ENCODE results near the gene LCE2D. TPM values are rescaled to one million over a fixed set of nuclear protein-coding genes. Genes with fewer than 3 reads are reported as not detected.

Gene LCE2D
- total RNA-seq, 1 donor from 2014 or later, result not detected

GRCh38 chr1:152697701-152698600 lies 34.8 kb downstream of the LCE2D start, which contains the start of gene LCE2A:
LCE2A (plus strand) TSS chr1:152698345; CDS start chr1:152698902, 557 bp downstream.
- DNase-seq (ENCODE audit: low spot score), result no peak

GRCh38 chr1:152699746-152700145 lies 36.6 kb downstream of the LCE2D start:
- DNase-seq (ENCODE audit: low spot score), result no peak

GRCh38 chr1:152707860-152708259 lies 44.7 kb downstream of the LCE2D start, which contains the start of gene LCE4A:
LCE4A (plus strand) TSS chr1:152708160; CDS start chr1:152709076, 916 bp downstream.
- no peak for DNase-seq (ENCODE audit: low spot score)

Other genes starting within 250 kb of the LCE2D start
- gene CRNN, start 249.1 kb upstream of the LCE2D start, total RNA-seq, result not detected
- not detected for gene LCE5A, start 152.6 kb upstream of the LCE2D start, total RNA-seq
- gene CRCT1, start 148.9 kb upstream of the LCE2D start, total RNA-seq, result not detected
- gene LCE3E, start 96.6 kb upstream of the LCE2D start, total RNA-seq, result not detected
- gene LCE3D, start 82.9 kb upstream of the LCE2D start, total RNA-seq, result not detected
- not detected for gene LCE3C, start 63.1 kb upstream of the LCE2D start, total RNA-seq
- gene LCE3B, start 49.6 kb upstream of the LCE2D start, total RNA-seq, result not detected
- not detected for gene LCE3A, start 40.3 kb upstream of the LCE2D start, total RNA-seq
- gene LCE2C, start 11.9 kb downstream of the LCE2D start, total RNA-seq, result not detected
- not detected for gene LCE2B, start 22.7 kb downstream of the LCE2D start, total RNA-seq
- not detected for gene LCE2A, start 35.0 kb downstream of the LCE2D start, total RNA-seq
- not detected for gene LCE4A, start 44.8 kb downstream of the LCE2D start, total RNA-seq
- not detected for gene KPRP, start 94.6 kb downstream of the LCE2D start, total RNA-seq
- not detected for gene LCE1F, start 111.8 kb downstream of the LCE2D start, total RNA-seq
- gene LCE1E, start 122.9 kb downstream of the LCE2D start, total RNA-seq, result not detected
- not detected for gene LCE1D, start 133.3 kb downstream of the LCE2D start, total RNA-seq
- gene LCE1C, start 143.3 kb downstream of the LCE2D start, total RNA-seq, result not detected
- gene LCE1B, start 148.6 kb downstream of the LCE2D start, total RNA-seq, result not detected
- gene LCE1A, start 164.1 kb downstream of the LCE2D start, total RNA-seq, result not detected
- gene LCE6A, start 179.5 kb downstream of the LCE2D start, total RNA-seq, result not detected
- gene LCE7A, start 196.6 kb downstream of the LCE2D start, total RNA-seq, result not detected
- gene SMCP, start 214.9 kb downstream of the LCE2D start, total RNA-seq, result not detected
- gene IVL, start 245.2 kb downstream of the LCE2D start, total RNA-seq, result not detected